H9 (cell line): Measurements from ENCODE around the gene ROPN1. TPM values are rescaled to one million over a fixed set of nuclear protein-coding genes. Genes with fewer than 3 reads are reported as not detected.
"Not testable (repeated sequence)": the region's sequence is repeated elsewhere in the genome, so short reads cannot be mapped to it uniquely, and the experiment has no call there.

Experiments
- DNase-seq: peaks from one replicate; pipeline ENCODE4 v3.0.0-alpha.2; 2017
- H2AFZ ChIP-seq: one replicate; pipeline ENCODE4 v1.6.1; 2013; ENCODE audit warnings: mild to moderate bottlenecking, low read length, control low read depth, moderate library complexity
- H2AK5ac ChIP-seq: 2 replicates; pipeline ENCODE4 v1.6.1; 2013; ENCODE audit warnings: low read length, control low read depth, mixed read lengths; ENCODE audit not compliant: insufficient read length
- H2BK120ac ChIP-seq: one replicate; pipeline ENCODE4 v1.6.1; 2013; ENCODE audit warnings: low read depth, mild to moderate bottlenecking, low read length, control low read depth, inconsistent platforms; ENCODE audit not compliant: poor library complexity, severe bottlenecking
- H2BK12ac ChIP-seq: 2 replicates; pipeline ENCODE4 v1.6.1; 2013; ENCODE audit warnings: low read length, control low read depth, mixed read lengths, low read depth; ENCODE audit not compliant: insufficient read length
- H2BK15ac ChIP-seq: 2 replicates; pipeline ENCODE4 v1.6.1; 2013; ENCODE audit warnings: low read depth, low read length, control low read depth
- H2BK20ac ChIP-seq: one replicate; pipeline ENCODE4 v1.6.1; 2013; ENCODE audit warnings: low read depth, mild to moderate bottlenecking, low read length, control low read depth, inconsistent platforms; ENCODE audit not compliant: poor library complexity, severe bottlenecking
- H2BK5ac ChIP-seq: 2 replicates; pipeline ENCODE4 v1.6.1; 2013; ENCODE audit warnings: low read length, control low read depth, mixed read lengths; ENCODE audit not compliant: insufficient read length
- H3K14ac ChIP-seq: 2 replicates; pipeline ENCODE4 v1.6.1; 2013; ENCODE audit warnings: low read length, control low read depth; ENCODE audit not compliant: insufficient read depth
- H3K18ac ChIP-seq: 2 replicates; pipeline ENCODE4 v1.6.1; 2013; ENCODE audit warnings: low read depth, mild to moderate bottlenecking, mixed read lengths, low read length, control low read depth; ENCODE audit not compliant: insufficient read length
- H3K23ac ChIP-seq: 2 replicates; pipeline ENCODE4 v1.6.1; 2013; ENCODE audit warnings: low read length, control low read depth, mixed read lengths, low read depth; ENCODE audit not compliant: insufficient read length
- H3K23me2 ChIP-seq: 2 replicates; pipeline ENCODE4 v1.6.1; 2013; ENCODE audit warnings: low read depth, mild to moderate bottlenecking, mixed read lengths, low read length, control low read depth; ENCODE audit not compliant: insufficient read length, poor library complexity, severe bottlenecking
- H3K27ac ChIP-seq: 2 replicates; pipeline ENCODE4 v1.5.1; 2013; ENCODE audit warnings: low read length, control low read depth, mixed read lengths, low read depth; ENCODE audit not compliant: insufficient read length
- H3K27me3 ChIP-seq: 2 replicates; pipeline ENCODE4 v1.6.1; 2013; ENCODE audit warnings: low read length, control low read depth, inconsistent platforms; ENCODE audit not compliant: insufficient read depth
- H3K4ac ChIP-seq: 2 replicates; pipeline ENCODE4 v1.6.1; 2013; ENCODE audit warnings: low read depth, mild to moderate bottlenecking, control low read depth, inconsistent platforms, low read length, moderate library complexity
- H3K4me1 ChIP-seq: 2 replicates; pipeline ENCODE4 v1.6.1; 2013; ENCODE audit warnings: low read length, control low read depth, inconsistent platforms; ENCODE audit not compliant: insufficient read depth
- H3K4me2 ChIP-seq: 2 replicates; pipeline ENCODE4 v1.6.1; 2013; ENCODE audit warnings: low read length, control low read depth, mixed read lengths; ENCODE audit not compliant: insufficient read length, insufficient read depth
- H3K56ac ChIP-seq: 2 replicates; pipeline ENCODE4 v1.6.1; 2013; ENCODE audit warnings: low read depth, mild to moderate bottlenecking, mixed read lengths, low read length, control low read depth; ENCODE audit not compliant: insufficient read length
- H3K79me1 ChIP-seq: 2 replicates; pipeline ENCODE4 v1.6.1; 2013; ENCODE audit warnings: low read depth, mild to moderate bottlenecking, moderate library complexity, low read length, control low read depth, inconsistent platforms; ENCODE audit not compliant: insufficient read depth, poor library complexity, severe bottlenecking
- H3K79me2 ChIP-seq: 2 replicates; pipeline ENCODE4 v1.6.1; 2013; ENCODE audit warnings: low read length, control low read depth, inconsistent platforms; ENCODE audit not compliant: insufficient read depth
- H3K9ac ChIP-seq: 2 replicates; pipeline ENCODE4 v1.6.1; 2013; ENCODE audit warnings: low read length, control low read depth, mixed read lengths; ENCODE audit not compliant: insufficient read length; ENCODE audit errors: extremely low read depth
- H3K9me3 ChIP-seq: one replicate; pipeline ENCODE4 v1.6.1; 2013; ENCODE audit warnings: low read depth, low read length, inconsistent platforms; ENCODE audit not compliant: control insufficient read depth
- H3T11ph ChIP-seq: one replicate; pipeline ENCODE4 v1.6.1; 2013; ENCODE audit warnings: mild to moderate bottlenecking, low read length, control low read depth, inconsistent platforms
- H4K20me1 ChIP-seq: one replicate; pipeline ENCODE4 v1.6.1; 2013; ENCODE audit not compliant: control insufficient read depth, insufficient read length, insufficient read depth
- H4K5ac ChIP-seq: 2 replicates; pipeline ENCODE4 v1.6.1; 2013; ENCODE audit warnings: low read depth, mild to moderate bottlenecking, mixed read lengths, low read length, control low read depth; ENCODE audit not compliant: insufficient read length
- H4K8ac ChIP-seq: replicated peaks from 2 replicates; pipeline ENCODE4 v1.6.1; 2013; ENCODE audit warnings: low read length, control low read depth, mixed read lengths, low read depth; ENCODE audit not compliant: insufficient read length
- H4K91ac ChIP-seq: 2 replicates; pipeline ENCODE4 v1.6.1; 2013; ENCODE audit warnings: low read depth, mild to moderate bottlenecking, moderate library complexity, mixed read lengths, low read length, control low read depth; ENCODE audit not compliant: insufficient read length
- H3K27ac Mint-ChIP-seq, 3 experiments: 2 replicates in 2 of 3; 3 replicates in 1 of 3; pipeline ENCODE4 v1.8.0; 2020 to 2021; ENCODE audit warnings: mixed read lengths in 3 of 3, mild to moderate bottlenecking in 1 of 3, moderate library complexity in 1 of 3
- H3K27me3 Mint-ChIP-seq: 2 replicates; pipeline ENCODE4 v1.8.0; 2021; ENCODE audit warnings: low read depth, mild to moderate bottlenecking, moderate library complexity, mixed read lengths
- H3K36me3 Mint-ChIP-seq, 3 experiments: 2 replicates in 2 of 3; 3 replicates in 1 of 3; pipeline ENCODE4 v1.8.0; 2020 to 2021; ENCODE audit warnings: low read depth in 3 of 3, mixed read lengths in 3 of 3; ENCODE audit not compliant: insufficient read depth in 1 of 3
- H3K4me1 Mint-ChIP-seq, 2 experiments: 2 replicates each; pipeline ENCODE4 v1.8.0; 2020; ENCODE audit warnings: mixed read lengths in 2 of 2
- H3K4me3 Mint-ChIP-seq, 2 experiments: 2 replicates in 1 of 2; 3 replicates in 1 of 2; pipeline ENCODE4 v1.8.0; 2020 to 2021; ENCODE audit warnings: mild to moderate bottlenecking in 2 of 2, mixed read lengths in 2 of 2, moderate library complexity in 1 of 2
- H3K9me3 Mint-ChIP-seq, 2 experiments: 2 replicates in 1 of 2; 3 replicates in 1 of 2; pipeline ENCODE4 v1.8.0; 2020; ENCODE audit warnings: mild to moderate bottlenecking in 2 of 2, mixed read lengths in 2 of 2, moderate library complexity in 1 of 2
- CTCF ChIP-seq: fragments of 200-600 bp; sonication (generic); conservative IDR thresholded peaks from 3 replicates; pipeline ENCODE4 v1.8.0; 2021; ENCODE audit warnings: antibody characterized with exemption, mild to moderate bottlenecking
- WGBS: extraction: QIAGEN DNeasy Blood & Tissue Kit; methylation state at CpG from one replicate; pipeline ENCODE4 v1.1.7; 2013; ENCODE audit warnings: missing lambda C conversion rate, low lambda C conversion rate, mixed read lengths; ENCODE audit not compliant: insufficient read length; ENCODE audit errors: extremely low coverage; 5-methylcytosine and 5-hydroxymethylcytosine counted together
- total RNA-seq: library from RNA; stranded (reverse); gene quantifications from 2 replicates; pipeline ENCODE4 v1.2.1, GENCODE V29; 2021

Gene ROPN1
- total RNA-seq, 1 experiment from 2014 or later: not detected

- no peak overlapping the region for H3K9ac ChIP-seq
Measured at GRCh38 chr3:123971406-123971805, 20.5 kb downstream of the ROPN1 start.

GRCh38 chr3:123967260-123967659 lies 24.7 kb downstream of the ROPN1 start:
- not testable (repeated sequence) for H2BK15ac ChIP-seq, H3K4ac ChIP-seq, H3K14ac ChIP-seq, H3K4me3 Mint-ChIP-seq, H2AFZ ChIP-seq, H3K27ac Mint-ChIP-seq, H3K56ac ChIP-seq, H4K5ac ChIP-seq, H2AK5ac ChIP-seq, H3K9me3 ChIP-seq, H3K27ac ChIP-seq, H2BK120ac ChIP-seq, H3K79me1 ChIP-seq, DNase-seq, H3K4me1 ChIP-seq, H3K23ac ChIP-seq, H4K91ac ChIP-seq, H3T11ph ChIP-seq, H3K23me2 ChIP-seq, H2BK5ac ChIP-seq, H3K27me3 ChIP-seq, H3K18ac ChIP-seq, H4K8ac ChIP-seq, H2BK12ac ChIP-seq, H3K9me3 Mint-ChIP-seq, H2BK20ac ChIP-seq, H3K36me3 Mint-ChIP-seq, H3K4me2 ChIP-seq, H3K79me2 ChIP-seq, H3K4me1 Mint-ChIP-seq, H3K9ac ChIP-seq, H4K20me1 ChIP-seq
- H3K27me3 Mint-ChIP-seq: peaks cover 44% of the 10 kb centered on the region
- no CpG with 5 or more reads among the region's 2 CpGs for WGBS

More at GRCh38 chr3:123971406-123971805, 20.5 kb downstream of the ROPN1 start:
- Histone ChIP-seq H2BK12ac (no peak overlapping the region), H3K4me1 (no peaks in the 10 kb centered on the region), H2BK120ac (no peak overlapping the region), H3K79me1 (no peaks in the 10 kb centered on the region), H2AK5ac (no peak overlapping the region), H3K23ac (no peak overlapping the region), H4K5ac (no peak overlapping the region), H3K56ac (no peak overlapping the region), H4K91ac (no peak overlapping the region), H4K20me1 (no peaks in the 10 kb centered on the region), H3K79me2 (no peaks in the 10 kb centered on the region), H2BK20ac (no peak overlapping the region), H3K27ac (no peak overlapping the region), H4K8ac (no peak overlapping the region), H3K9me3 (no peaks in the 10 kb centered on the region), H3T11ph (no peak overlapping the region), H3K4ac (no peak overlapping the region), H3K4me2 (no peak overlapping the region), H3K18ac (no peak overlapping the region), H3K27me3 (no peaks in the 10 kb centered on the region), H2AFZ (no peak overlapping the region), H3K23me2 (no peaks in the 10 kb centered on the region), H3K14ac (no peak overlapping the region), H2BK5ac (no peak overlapping the region), H2BK15ac (no peak overlapping the region)
- Mint-ChIP-seq H3K9me3 (no peaks in the 10 kb centered on the region), H3K27me3 (peaks cover 22% of the 10 kb centered on the region), H3K4me3 (no peak overlapping the region), H3K36me3 (no peaks in the 10 kb centered on the region), H3K4me1 (peaks cover 8% of the 10 kb centered on the region in 2 experiments), H3K27ac (no peak overlapping the region)
- no peak for TF ChIP-seq CTCF
- no peak for DNase-seq
